ENCODE results near the gene PPT1. TPM values are rescaled to one million over a fixed set of nuclear protein-coding genes. Genes with fewer than 3 reads are reported as not detected.

Gene PPT1
- total RNA-seq, 1 donor from 2014 or later, result 75.9 TPM

DNA sequence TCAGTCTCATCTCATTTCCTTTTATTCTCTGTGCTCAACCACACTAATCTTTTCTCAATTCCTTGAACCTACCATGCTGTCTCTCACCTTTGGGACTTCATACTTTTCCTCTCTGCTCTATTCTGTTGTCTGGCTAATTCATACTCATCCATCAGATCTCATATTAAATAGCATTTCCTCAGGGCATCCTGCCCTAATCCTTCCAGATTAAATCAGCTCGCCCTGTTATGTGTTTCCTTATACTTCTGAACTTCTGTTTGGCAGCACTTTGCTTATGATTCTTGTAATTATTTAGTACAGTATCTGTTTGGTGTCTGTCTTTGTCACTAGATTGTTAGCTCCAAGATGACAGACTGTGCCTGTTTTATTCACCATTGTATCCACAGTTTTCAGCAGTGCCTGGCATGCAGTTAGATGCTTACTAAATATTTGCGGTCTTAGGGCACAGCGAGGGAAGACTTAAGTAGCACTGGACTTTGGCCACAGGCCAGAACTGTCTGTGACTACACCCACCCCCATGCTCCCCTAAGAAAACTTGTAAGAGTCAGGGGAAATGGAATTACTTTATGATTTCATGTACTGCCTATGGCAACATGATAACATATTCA is 66.4 kb downstream of the PPT1 start:
- DNase-seq (ENCODE audit: low spot score), result no peak

GRCh38 chr1:40029608-40030007 is 67.4 kb downstream of the PPT1 start:
- no peak for DNase-seq (ENCODE audit: low spot score)

GRCh38 chr1:40027647-40028046 is 69.4 kb downstream of the PPT1 start:
- no peak for DNase-seq (ENCODE audit: low spot score)

- no peak for DNase-seq (ENCODE audit: low spot score)
Measured at GRCh38 chr1:40024671-40025070, 72.4 kb downstream of the PPT1 start.

GRCh38 chr1:40023379-40023944 is 73.6 kb downstream of the PPT1 start:
- DNase-seq (ENCODE audit: low spot score), result no peak

Other genes starting within 250 kb of the PPT1 start
- gene TRIT1, start 213.7 kb downstream of the PPT1 start, total RNA-seq, result 13.4 TPM
- gene MYCL, start 195.3 kb downstream of the PPT1 start, total RNA-seq, result 4.4 TPM
- gene MFSD2A, start 142.1 kb downstream of the PPT1 start, total RNA-seq, result 3.3 TPM
- 313 TPM for gene CAP1, start 56.5 kb downstream of the PPT1 start, total RNA-seq
- gene RLF, start 64.1 kb upstream of the PPT1 start, total RNA-seq, result 16.5 TPM
- not detected for gene TMCO2, start 150.7 kb upstream of the PPT1 start, total RNA-seq
- gene ZMPSTE24, start 161.0 kb upstream of the PPT1 start, total RNA-seq, result 64.8 TPM
- gene COL9A2, start 220.0 kb upstream of the PPT1 start, total RNA-seq, result 8.3 TPM